Breast epithelium (tissue), 3 donors: Measurements from ENCODE around the gene STX16.

Experiments used
- POLR2A ChIP-seq: fragments of 450-650 bp; IDR thresholded peaks from one replicate; pipeline ENCODE4 v1.6.1; 2016; ENCODE audit warnings: antibody characterized with exemption, mild to moderate bottlenecking, moderate library complexity
- POLR2AphosphoS5 ChIP-seq, 3 donors: sonication (generic); formaldehyde crosslinking; IDR thresholded peaks; one replicate each; pipeline ENCODE4 v1.6.1; 2017; ENCODE audit warnings: antibody characterized with exemption in 3 of 3
- TF ChIP-seq, protein P1 (sequence below), 3 donors: fragments of 450-650 bp; IDR thresholded peaks; one replicate each; pipeline ENCODE4 v1.5.1; 2016 to 2017; ENCODE audit warnings: antibody characterized with exemption in 3 of 3, mild to moderate bottlenecking in 3 of 3, moderate library complexity in 3 of 3

DNA sequence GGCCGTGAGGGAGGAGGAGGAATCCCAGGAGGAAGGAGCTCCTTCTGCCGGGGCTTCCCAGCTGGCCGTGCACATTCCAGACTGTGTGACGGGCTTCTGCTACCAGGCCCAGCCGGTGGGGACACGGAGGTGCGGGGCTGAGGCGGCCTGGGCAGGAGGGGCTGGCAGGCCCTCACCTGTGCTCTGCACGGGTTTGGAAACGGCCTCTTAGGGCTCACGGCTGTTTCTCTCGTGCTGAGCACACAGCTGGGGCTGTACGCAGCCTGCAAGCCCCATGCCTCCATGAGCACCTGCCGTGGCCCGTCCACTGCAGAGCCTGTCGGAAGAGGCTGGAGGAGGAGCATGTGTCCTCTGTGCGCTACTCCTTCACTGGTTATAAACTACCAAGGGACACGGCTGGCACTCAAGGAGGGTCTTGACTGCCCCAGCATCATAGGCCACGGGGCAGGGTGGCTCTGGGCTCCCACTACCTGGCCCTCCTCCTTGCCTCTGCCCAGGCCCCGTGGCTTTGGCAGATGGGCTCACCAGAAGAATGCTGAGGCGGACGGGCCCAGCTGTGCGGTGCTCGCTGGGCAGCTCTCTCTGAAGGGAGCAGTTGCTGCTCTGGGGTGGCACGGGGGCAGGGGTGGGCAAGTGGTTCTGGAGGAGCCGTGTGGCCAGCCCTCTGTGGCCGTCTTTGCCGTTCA, 57.3 kb downstream of the STX16 start:
- TF ChIP-seq, protein P1, sequence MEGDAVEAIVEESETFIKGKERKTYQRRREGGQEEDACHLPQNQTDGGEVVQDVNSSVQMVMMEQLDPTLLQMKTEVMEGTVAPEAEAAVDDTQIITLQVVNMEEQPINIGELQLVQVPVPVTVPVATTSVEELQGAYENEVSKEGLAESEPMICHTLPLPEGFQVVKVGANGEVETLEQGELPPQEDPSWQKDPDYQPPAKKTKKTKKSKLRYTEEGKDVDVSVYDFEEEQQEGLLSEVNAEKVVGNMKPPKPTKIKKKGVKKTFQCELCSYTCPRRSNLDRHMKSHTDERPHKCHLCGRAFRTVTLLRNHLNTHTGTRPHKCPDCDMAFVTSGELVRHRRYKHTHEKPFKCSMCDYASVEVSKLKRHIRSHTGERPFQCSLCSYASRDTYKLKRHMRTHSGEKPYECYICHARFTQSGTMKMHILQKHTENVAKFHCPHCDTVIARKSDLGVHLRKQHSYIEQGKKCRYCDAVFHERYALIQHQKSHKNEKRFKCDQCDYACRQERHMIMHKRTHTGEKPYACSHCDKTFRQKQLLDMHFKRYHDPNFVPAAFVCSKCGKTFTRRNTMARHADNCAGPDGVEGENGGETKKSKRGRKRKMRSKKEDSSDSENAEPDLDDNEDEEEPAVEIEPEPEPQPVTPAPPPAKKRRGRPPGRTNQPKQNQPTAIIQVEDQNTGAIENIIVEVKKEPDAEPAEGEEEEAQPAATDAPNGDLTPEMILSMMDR (IDR thresholded peaks at IDR 0.05): no peak
- TF ChIP-seq POLR2A (no peak), POLR2AphosphoS5 (IDR thresholded peaks at IDR 0.05) (no peak)
